B cell (primary cell): ENCODE measurements around the gene KIF3A. TPM values are rescaled to one million over a fixed set of nuclear protein-coding genes. Genes with fewer than 3 reads are reported as not detected.

Source experiments
- ATAC-seq: fragments of 200-7000 bp; cut with Tn5 transposase; one replicate; pipeline ENCODE4 v1.10.0; 2021; ENCODE audit warnings: low read depth, mild to moderate bottlenecking, moderate number of reproducible peaks, moderate library complexity
- CTCF ChIA-PET: fragments of 350-600 bp; sonication (Branson Sonifier 250); formaldehyde crosslinking; loops from one replicate; lab custom pipeline; 2021; ENCODE audit warnings: antibody characterized with exemption, inconsistent platforms; lab: Charles Lee
- POLR2A ChIA-PET: fragments of 350-600 bp; sonication (Branson Sonifier 250); formaldehyde crosslinking; loops from one replicate; lab custom pipeline; 2021; ENCODE audit warnings: antibody characterized with exemption; lab: Charles Lee
- DNase-seq: peaks from one replicate; pipeline ENCODE4 v3.0.0; 2013
- H2AFZ ChIP-seq: 2 replicates; pipeline ENCODE4 v1.6.1; 2012; ENCODE audit warnings: mild to moderate bottlenecking, low read depth, low read length; ENCODE audit not compliant: insufficient read depth, poor library complexity, severe bottlenecking
- H3K27ac ChIP-seq, 2 donors: 1 replicate in 1 of 2; 2 replicates in 1 of 2; pipeline ENCODE4 v1.5.1; 2012 to 2013; ENCODE audit warnings: low read length in 2 of 2, mild to moderate bottlenecking in 2 of 2, moderate library complexity in 1 of 2
- H3K27me3 ChIP-seq, 4 experiments: fragments of 200-600 bp in 1 of 4; sonication (generic) in 1 of 4; replicated peaks in 1 of 4; 1 replicate in 2 of 4; 2 replicates in 2 of 4; pipeline versions ENCODE4 v1.6.1 to v1.7.0; 2013 to 2016; ENCODE audit warnings: low read length in 3 of 4, mild to moderate bottlenecking in 2 of 4, mixed read lengths in 1 of 4, moderate library complexity in 1 of 4; ENCODE audit not compliant: insufficient read depth in 4 of 4, control insufficient read depth in 3 of 4; ENCODE audit errors: control extremely low read depth in 1 of 4
- H3K36me3 ChIP-seq, 2 experiments: replicated peaks in 1 of 2; 1 replicate in 1 of 2; 2 replicates in 1 of 2; pipeline versions ENCODE4 v1.6.1 to v1.7.1; 2013; ENCODE audit warnings: low read length in 1 of 2; ENCODE audit not compliant: insufficient read depth in 2 of 2, control insufficient read depth in 1 of 2; ENCODE audit errors: control extremely low read depth in 1 of 2, extremely low read depth in 1 of 2
- H3K4me1 ChIP-seq, 2 donors: fragments of 200-600 bp in 1 of 2; sonication (generic) in 1 of 2; 1 replicate in 1 of 2; 2 replicates in 1 of 2; pipeline versions ENCODE4 v1.5.1 to v1.6.1; 2013 to 2017; ENCODE audit warnings: low read length in 2 of 2; ENCODE audit not compliant: control insufficient read depth in 2 of 2, insufficient read depth in 2 of 2
- H3K4me2 ChIP-seq: replicated peaks from 2 replicates; pipeline ENCODE3; 2012; ENCODE audit warnings: mild to moderate bottlenecking, low read depth, low read length; ENCODE audit not compliant: poor library complexity, severe bottlenecking
- H3K4me3 ChIP-seq, 5 experiments: fragments of 200-600 bp in 1 of 5; sonication (generic) in 1 of 5; 1 replicate in 3 of 5; 2 replicates in 2 of 5; pipeline versions ENCODE4 v1.5.1 to v1.7.0; 2011 to 2016; ENCODE audit warnings: low read length in 4 of 5, mild to moderate bottlenecking in 4 of 5, low read depth in 2 of 5, control low read depth in 1 of 5, moderate library complexity in 1 of 5; ENCODE audit not compliant: insufficient read depth in 1 of 5; ENCODE audit errors: control extremely low read depth in 1 of 5, extremely low read depth in 1 of 5
- H3K79me2 ChIP-seq: fragments of 200-600 bp; sonication (generic); one replicate; pipeline ENCODE4 v1.6.0; 2016; ENCODE audit warnings: low read length; ENCODE audit not compliant: control insufficient read depth, insufficient read depth
- H3K9ac ChIP-seq: fragments of 200-600 bp; sonication (generic); 2 replicates; pipeline ENCODE4 v1.6.1; 2017; ENCODE audit warnings: mild to moderate bottlenecking, low read length, moderate library complexity
- H3K9me3 ChIP-seq, 3 donors: one replicate each; pipeline versions ENCODE4 v1.6.1 to v1.7.1; 2013; ENCODE audit warnings: low read length in 2 of 3; ENCODE audit not compliant: control insufficient read depth in 2 of 3, insufficient read depth in 1 of 3; ENCODE audit errors: control extremely low read depth in 1 of 3
- H4K20me1 ChIP-seq: 2 replicates; pipeline ENCODE4 v1.6.0; 2012; ENCODE audit warnings: mild to moderate bottlenecking, low read length; ENCODE audit not compliant: insufficient read depth, control insufficient read depth, poor library complexity, severe bottlenecking
- H3K27ac Mint-ChIP-seq: one replicate; pipeline ENCODE4 v1.8.0; 2021; ENCODE audit warnings: mixed read lengths
- H3K27me3 Mint-ChIP-seq: one replicate; pipeline ENCODE4 v1.8.0; 2021; ENCODE audit warnings: mixed read lengths
- H3K4me1 Mint-ChIP-seq: one replicate; pipeline ENCODE4 v1.8.0; 2021; ENCODE audit warnings: mixed read lengths
- H3K4me3 Mint-ChIP-seq: one replicate; pipeline ENCODE4 v1.8.0; 2021; ENCODE audit warnings: mixed read lengths
- H3K9me3 Mint-ChIP-seq: one replicate; pipeline ENCODE4 v1.8.0; 2022; ENCODE audit warnings: mixed read lengths; ENCODE audit not compliant: insufficient read depth
- EZH2 ChIP-seq: IDR thresholded peaks from 2 replicates; pipeline ENCODE4 v1.6.1; 2012; ENCODE audit warnings: borderline replicate concordance, low read depth, mild to moderate bottlenecking, moderate library complexity, low read length; ENCODE audit not compliant: insufficient read depth, poor library complexity, severe bottlenecking
- WGBS: methylation state at CpG from one replicate; pipeline ENCODE4 v1.1.5; 2013; ENCODE audit warnings: missing lambda C conversion rate; ENCODE audit not compliant: insufficient coverage; 5-methylcytosine and 5-hydroxymethylcytosine counted together
- intact Hi-C: fragments of 100-400 bp; cut with micrococcal nuclease; formaldehyde crosslinking; loops from one replicate; pipeline ENCODE4 v1.10.0; 2022
- polyA plus RNA-seq: library from polyadenylated mRNA; depleted of rRNA; stranded (reverse); fragments of >200 nt; gene quantifications from 2 replicates; pipeline ENCODE4 v1.2.3, GENCODE V29; 2012
- total RNA-seq, 2 donors: library from RNA; stranded (reverse); fragments of 120-200 nt in 1 of 2; gene quantifications; 1 replicate in 1 of 2; 2 replicates in 1 of 2; pipeline versions ENCODE4 v1.2.3 to v1.2.4, GENCODE V29; 2013 to 2022
- TF ChIP-seq, protein P1 (sequence below): fragments of 200-600 bp; IDR thresholded peaks from one replicate; pipeline ENCODE4 v1.8.0; 2022; ENCODE audit warnings: antibody characterized with exemption, mild to moderate bottlenecking

The KIF3A gene
- total and polyA plus RNA-seq, 2 donors (not counting 1 experiment from before 2014, with no cell fraction given): 1.3 to 16.0 TPM

DNA sequence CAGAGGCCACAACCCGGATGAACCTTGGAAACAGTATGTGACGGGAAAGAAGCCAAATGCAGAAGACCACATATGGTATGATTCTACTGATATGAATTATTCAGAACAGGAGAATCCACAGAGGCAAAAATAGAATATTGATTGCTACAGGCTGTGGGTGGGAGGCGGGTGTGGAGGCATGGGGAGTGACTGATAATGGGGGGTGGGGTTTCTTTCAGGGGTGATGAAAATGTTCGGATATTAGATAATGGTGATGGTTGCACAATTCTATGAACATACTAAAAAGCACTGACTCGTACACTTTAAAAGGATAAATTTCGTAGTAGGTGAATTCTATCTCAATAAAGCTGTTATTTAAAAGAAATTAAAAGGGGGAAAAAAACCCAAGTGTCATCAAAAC is 52.9 kb downstream of the KIF3A start:
- H4K20me1 ChIP-seq: no peaks in the 10 kb centered on the region

DNA sequence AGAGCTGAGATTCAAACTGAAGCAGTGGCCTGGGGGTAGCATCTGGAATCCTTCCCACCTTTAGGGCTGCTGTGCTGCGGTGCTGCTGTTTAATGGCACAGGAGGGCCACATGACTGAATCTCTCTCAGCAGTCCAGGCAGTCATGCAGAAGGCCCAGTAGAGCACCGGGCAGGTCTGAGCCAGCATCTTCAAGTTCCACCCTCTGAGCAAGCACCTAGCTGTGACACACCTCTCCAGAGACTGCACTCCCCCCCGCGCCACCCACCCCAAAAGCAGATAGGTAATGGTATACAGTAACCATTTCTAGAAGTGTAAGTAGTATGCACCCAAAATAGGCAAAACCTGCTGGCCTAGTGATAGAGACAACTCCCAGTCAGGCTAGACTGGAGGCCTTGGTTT is 55.4 kb downstream of the KIF3A start:
- ChIA-PET POLR2A (no interaction called here), CTCF (no interaction called here)
- Histone ChIP-seq H3K79me2 (no peaks in the 10 kb centered on the region), H3K27ac (no peak overlapping the region), H3K4me2 (no peak overlapping the region), H2AFZ (no peak overlapping the region), H3K9ac (no peak overlapping the region), H3K36me3 (no peaks in the 10 kb centered on the region), H3K9me3 (no peaks in the 10 kb centered on the region), H3K4me3 (no peak overlapping the region), H4K20me1 (no peaks in the 10 kb centered on the region), H3K4me1 (peaks cover 19 to 20% of the 10 kb centered on the region in 2 donors), H3K27me3 (no peaks in the 10 kb centered on the region)
- ATAC-seq: no peak
- H3K4me3 Mint-ChIP-seq: no peak overlapping the region
- no peak overlapping the region for H3K27ac Mint-ChIP-seq
- no peak for DNase-seq
- peaks cover 2% of the 10 kb centered on the region for H3K27me3 Mint-ChIP-seq
- TF ChIP-seq, protein P1, sequence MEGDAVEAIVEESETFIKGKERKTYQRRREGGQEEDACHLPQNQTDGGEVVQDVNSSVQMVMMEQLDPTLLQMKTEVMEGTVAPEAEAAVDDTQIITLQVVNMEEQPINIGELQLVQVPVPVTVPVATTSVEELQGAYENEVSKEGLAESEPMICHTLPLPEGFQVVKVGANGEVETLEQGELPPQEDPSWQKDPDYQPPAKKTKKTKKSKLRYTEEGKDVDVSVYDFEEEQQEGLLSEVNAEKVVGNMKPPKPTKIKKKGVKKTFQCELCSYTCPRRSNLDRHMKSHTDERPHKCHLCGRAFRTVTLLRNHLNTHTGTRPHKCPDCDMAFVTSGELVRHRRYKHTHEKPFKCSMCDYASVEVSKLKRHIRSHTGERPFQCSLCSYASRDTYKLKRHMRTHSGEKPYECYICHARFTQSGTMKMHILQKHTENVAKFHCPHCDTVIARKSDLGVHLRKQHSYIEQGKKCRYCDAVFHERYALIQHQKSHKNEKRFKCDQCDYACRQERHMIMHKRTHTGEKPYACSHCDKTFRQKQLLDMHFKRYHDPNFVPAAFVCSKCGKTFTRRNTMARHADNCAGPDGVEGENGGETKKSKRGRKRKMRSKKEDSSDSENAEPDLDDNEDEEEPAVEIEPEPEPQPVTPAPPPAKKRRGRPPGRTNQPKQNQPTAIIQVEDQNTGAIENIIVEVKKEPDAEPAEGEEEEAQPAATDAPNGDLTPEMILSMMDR: no peak
- no peak for TF ChIP-seq EZH2
- intact Hi-C loops: no loop called here
- H3K4me1 Mint-ChIP-seq: peaks cover 29% of the 10 kb centered on the region
- H3K9me3 Mint-ChIP-seq: no peaks in the 10 kb centered on the region
- WGBS: 33% methylated on average over 2 of the region's 4 CpGs

More for the DNA sequence above, 52.9 kb downstream of the KIF3A start:
- no peak overlapping the region for H3K4me3 ChIP-seq
- intact Hi-C loops: no loop called here
- ATAC-seq: no peak
- no peaks in the 10 kb centered on the region for H3K79me2 ChIP-seq
- Mint-ChIP-seq H3K27ac (no peak overlapping the region), H3K27me3 (peaks cover 3% of the 10 kb centered on the region), H3K9me3 (no peaks in the 10 kb centered on the region), H3K4me1 (peaks cover 44% of the 10 kb centered on the region), H3K4me3 (no peak overlapping the region)
- H3K4me1 ChIP-seq: peaks cover 19 to 27% of the 10 kb centered on the region in 2 donors
- TF ChIP-seq, protein P1: no peak
- no peak for TF ChIP-seq EZH2
- no peaks in the 10 kb centered on the region for H3K9me3 ChIP-seq
- H3K27me3 ChIP-seq: no peaks in the 10 kb centered on the region
- DNase-seq: no peak
- 94% methylated on average over 3 of the region's 6 CpGs for whole genome bisulfite sequencing
- no peak overlapping the region for H3K4me2 ChIP-seq
- CTCF ChIA-PET: interaction anchor here (1.0 to 1.2 kb wide), 2 partner anchors 18 to 135 kb away, joined by 3 read pairs; no protein-coding TSS in a partner anchor
- POLR2A ChIA-PET: no interaction called here
- H3K36me3 ChIP-seq: no peaks in the 10 kb centered on the region
- no peak overlapping the region for H3K27ac ChIP-seq
- H3K9ac ChIP-seq: no peak overlapping the region
- no peak overlapping the region for H2AFZ ChIP-seq
